T-cell (primary cell): ENCODE results near the gene XPO4. TPM values are rescaled to one million over a fixed set of nuclear protein-coding genes. Genes with fewer than 3 reads are reported as not detected.

Source experiments
- ATAC-seq, 4 experiments: fragments of 200-7000 bp in 3 of 4; fragments of 150-1000 bp in 1 of 4; cut with Tn5 transposase; replicated peaks in 1 of 4; 1 replicate in 3 of 4; 2 replicates in 1 of 4; pipeline ENCODE4 v1.10.0; 2021; ENCODE audit warnings: moderate library complexity in 3 of 4, mild to moderate bottlenecking in 2 of 4, moderate number of reproducible peaks in 1 of 4
- CTCF ChIA-PET, 2 donors: fragments of 300-600 bp; sonication (Branson Sonifier 250); formaldehyde crosslinking; loops; one replicate each; lab custom pipeline; 2022; ENCODE audit warnings: antibody characterized with exemption in 2 of 2; lab: Charles Lee
- POLR2A ChIA-PET, 2 donors: fragments of 300-600 bp; sonication (Branson Sonifier 250); formaldehyde crosslinking; loops; one replicate each; lab custom pipeline; 2022; ENCODE audit warnings: antibody characterized with exemption in 2 of 2; lab: Charles Lee
- DNase-seq, 35 experiments: peaks; one replicate each; pipeline versions ENCODE4 v3.0.0 to v3.0.0-alpha.2; 2013 to 2023
- H3K27ac ChIP-seq: one replicate; pipeline ENCODE4 v1.5.1; 2013; ENCODE audit warnings: low read length
- H3K27me3 ChIP-seq, 2 experiments: replicated peaks in 1 of 2; 1 replicate in 1 of 2; 2 replicates in 1 of 2; pipeline versions ENCODE4 v1.6.1 to v1.7.0; 2013; ENCODE audit warnings: low read length in 1 of 2, mixed read lengths in 1 of 2; ENCODE audit not compliant: control insufficient read depth in 2 of 2, insufficient read depth in 2 of 2; ENCODE audit errors: extremely low read depth in 1 of 2
- H3K36me3 ChIP-seq, 2 donors: 1 replicate in 1 of 2; 2 replicates in 1 of 2; pipeline versions ENCODE4 v1.6.1 to v1.7.0; 2013; ENCODE audit warnings: low read length in 1 of 2; ENCODE audit not compliant: control insufficient read depth in 2 of 2, insufficient read depth in 1 of 2; ENCODE audit errors: extremely low read depth in 1 of 2
- H3K4me1 ChIP-seq, 2 experiments: 1 replicate in 1 of 2; 2 replicates in 1 of 2; pipeline versions ENCODE4 v1.6.1 to v1.7.0; 2013; ENCODE audit warnings: low read length in 2 of 2, mixed read lengths in 1 of 2; ENCODE audit not compliant: insufficient read depth in 2 of 2, control insufficient read depth in 1 of 2; ENCODE audit errors: extremely low read depth in 1 of 2
- H3K4me3 ChIP-seq, 2 donors: 1 replicate in 1 of 2; 2 replicates in 1 of 2; pipeline versions ENCODE4 v1.5.1 to v1.7.0; 2013; ENCODE audit warnings: mild to moderate bottlenecking in 2 of 2, low read length in 1 of 2, moderate library complexity in 1 of 2; ENCODE audit not compliant: control insufficient read depth in 1 of 2; ENCODE audit errors: extremely low read depth in 1 of 2
- H3K9me3 ChIP-seq: 2 replicates; pipeline ENCODE4 v1.7.0; 2013
- H3K27ac Mint-ChIP-seq, 2 donors: one replicate each; pipeline ENCODE4 v1.8.0; 2020 to 2021; ENCODE audit warnings: mild to moderate bottlenecking in 2 of 2, mixed read lengths in 2 of 2
- H3K27me3 Mint-ChIP-seq, 2 donors: one replicate each; pipeline ENCODE4 v1.8.0; 2021 to 2022; ENCODE audit warnings: mixed read lengths in 2 of 2
- H3K36me3 Mint-ChIP-seq: one replicate; pipeline ENCODE4 v1.8.0; 2021; ENCODE audit warnings: mixed read lengths
- H3K4me1 Mint-ChIP-seq, 3 donors: one replicate each; pipeline ENCODE4 v1.8.0; 2020 to 2022; ENCODE audit warnings: mixed read lengths in 3 of 3, mild to moderate bottlenecking in 1 of 3
- H3K4me3 Mint-ChIP-seq, 3 donors: one replicate each; pipeline ENCODE4 v1.8.0; 2020 to 2022; ENCODE audit warnings: mild to moderate bottlenecking in 3 of 3, mixed read lengths in 3 of 3, moderate library complexity in 3 of 3
- H3K9me3 Mint-ChIP-seq, 3 donors: one replicate each; pipeline ENCODE4 v1.8.0; 2020 to 2022; ENCODE audit warnings: mixed read lengths in 3 of 3
- WGBS: methylation state at CpG from one replicate; pipeline ENCODE4 v1.1.5; 2013; ENCODE audit warnings: missing lambda C conversion rate; ENCODE audit not compliant: insufficient coverage; 5-methylcytosine and 5-hydroxymethylcytosine counted together
- total RNA-seq, 35 experiments: library from RNA in 6 of 35; stranded (reverse) in 6 of 35; fragments of 120-200 nt in 1 of 35; gene quantifications; one replicate each; pipeline versions ENCODE4 v1.2.1 to v1.2.4 and lab custom pipeline; 2013 to 2026

The XPO4 gene
- total RNA-seq, 5 donors from 2014 or later (not counting 1 experiment from before 2014, with no cell fraction given): 20.7 to 22.5 (median 22.0) TPM

DNA sequence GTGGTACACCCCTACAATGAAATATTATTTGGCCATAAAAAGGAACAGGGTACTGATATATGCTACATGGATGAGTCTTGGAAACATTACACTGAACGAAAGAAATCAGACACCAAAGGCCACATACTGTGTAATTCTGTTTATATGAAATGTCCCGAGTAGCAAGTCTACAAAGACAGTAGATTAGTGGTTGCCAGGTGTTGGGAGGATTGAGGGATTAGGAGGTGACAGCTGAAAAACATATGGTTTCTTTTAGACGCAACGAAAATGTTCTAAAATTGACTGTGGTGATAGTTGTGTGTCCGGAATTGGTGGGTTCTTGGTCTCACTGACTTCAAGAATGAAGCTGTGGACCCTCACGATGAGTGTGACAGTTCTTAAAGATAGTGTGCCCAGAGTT lies 163.9 kb downstream of the XPO4 start:
- no peaks in the 10 kb centered on the region for H3K9me3 ChIP-seq

GRCh38 chr13:20729633-20730585 lies 172.6 kb downstream of the XPO4 start:
- Histone ChIP-seq H3K9me3 (no peaks in the 10 kb centered on the region), H3K4me3 (no peak overlapping the region), H3K27me3 (no peaks in the 10 kb centered on the region), H3K36me3 (no peaks in the 10 kb centered on the region), H3K4me1 (no peaks in the 10 kb centered on the region), H3K27ac (no peak overlapping the region)
- Mint-ChIP-seq H3K27me3 (no peaks in the 10 kb centered on the region), H3K36me3 (peaks cover 38% of the 10 kb centered on the region), H3K27ac (no peak overlapping the region), H3K4me3 (no peak overlapping the region), H3K4me1 (no peaks in the 10 kb centered on the region), H3K9me3 (no peaks in the 10 kb centered on the region)
- DNase-seq: no peak
- ChIA-PET POLR2A (no interaction called here), CTCF (interaction anchor here in 1 of 2 donors (0.9 kb wide), 1 partner anchor 750 kb away, joined by 3 read pairs; no protein-coding TSS in a partner anchor)
- WGBS: 92% methylated on average over 23 of the region's 33 CpGs
- ATAC-seq: no peak

More for the DNA sequence above, 163.9 kb downstream of the XPO4 start:
- H3K36me3 ChIP-seq: no peaks in the 10 kb centered on the region
- 98% methylated on average over 5 of the region's 6 CpGs for WGBS
- DNase-seq: no peak
- ATAC-seq: no peak
- no peak overlapping the region for H3K27ac Mint-ChIP-seq
- peaks cover 0 to 3% (median 0%) of the 10 kb centered on the region in 3 donors for H3K9me3 Mint-ChIP-seq
- no peaks in the 10 kb centered on the region for H3K4me1 Mint-ChIP-seq
- H3K4me3 Mint-ChIP-seq: no peak overlapping the region
- H3K4me3 ChIP-seq: no peak overlapping the region
- no peak overlapping the region for H3K27ac ChIP-seq
- peaks cover 20% of the 10 kb centered on the region for H3K36me3 Mint-ChIP-seq
- ChIA-PET CTCF (no interaction called here), POLR2A (no interaction called here)
- no peaks in the 10 kb centered on the region for H3K4me1 ChIP-seq
- H3K27me3 Mint-ChIP-seq: no peaks in the 10 kb centered on the region
- H3K27me3 ChIP-seq: no peaks in the 10 kb centered on the region

DNA sequence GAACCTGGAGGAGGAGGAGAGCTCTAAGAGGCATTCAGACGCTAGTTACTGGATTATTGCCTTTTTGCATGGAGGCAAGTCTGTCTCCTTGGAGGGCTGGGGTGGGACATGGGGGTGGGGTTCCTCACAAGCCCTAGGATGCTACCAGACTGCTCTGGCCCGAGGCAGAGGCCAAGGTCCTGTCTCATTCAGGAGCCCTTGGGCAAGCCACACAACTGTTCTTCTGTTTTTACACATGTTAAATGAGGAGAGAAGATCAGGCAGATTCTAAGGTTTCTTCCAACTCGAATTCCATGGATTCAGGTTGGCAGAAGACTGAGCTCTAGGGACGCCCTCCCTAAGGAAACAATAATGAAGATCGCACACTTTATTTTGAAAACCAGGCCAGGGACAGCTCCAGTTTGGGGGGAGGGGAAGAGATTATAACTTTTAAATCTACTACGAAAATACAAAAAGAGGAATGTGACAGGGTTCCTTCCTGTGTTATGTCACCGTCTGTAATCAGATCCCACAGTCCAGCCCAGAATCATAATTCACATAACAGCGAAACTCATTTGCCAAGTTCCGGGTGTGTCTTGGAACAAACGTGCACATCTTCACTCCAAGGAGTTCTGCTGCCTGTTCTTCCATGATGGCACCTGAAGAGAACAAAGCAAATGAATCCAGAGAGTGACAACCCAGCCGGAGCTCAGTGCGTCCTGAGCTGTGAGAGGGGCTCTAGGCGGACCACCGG lies 173.8 kb downstream of the XPO4 start:
- H3K4me1 ChIP-seq: no peaks in the 10 kb centered on the region
- Mint-ChIP-seq H3K27ac (no peak overlapping the region), H3K4me1 (no peaks in the 10 kb centered on the region), H3K9me3 (no peaks in the 10 kb centered on the region), H3K27me3 (no peaks in the 10 kb centered on the region), H3K36me3 (peaks cover 31% of the 10 kb centered on the region), H3K4me3 (no peak overlapping the region)
- no peak overlapping the region for H3K4me3 ChIP-seq
- 78% methylated on average over 4 of the region's 14 CpGs for WGBS
- CTCF ChIA-PET: interaction anchor here in 1 of 2 donors (0.6 kb wide), 1 partner anchor 20 kb away, joined by 5 read pairs; no protein-coding TSS in a partner anchor
- H3K9me3 ChIP-seq: no peaks in the 10 kb centered on the region
- ATAC-seq (no peak), DNase-seq (no peak)
- no peaks in the 10 kb centered on the region for H3K36me3 ChIP-seq
- peaks cover 0 to 3% of the 10 kb centered on the region in 2 experiments for H3K27me3 ChIP-seq
- H3K27ac ChIP-seq: no peak overlapping the region
- POLR2A ChIA-PET: no interaction called here

DNA sequence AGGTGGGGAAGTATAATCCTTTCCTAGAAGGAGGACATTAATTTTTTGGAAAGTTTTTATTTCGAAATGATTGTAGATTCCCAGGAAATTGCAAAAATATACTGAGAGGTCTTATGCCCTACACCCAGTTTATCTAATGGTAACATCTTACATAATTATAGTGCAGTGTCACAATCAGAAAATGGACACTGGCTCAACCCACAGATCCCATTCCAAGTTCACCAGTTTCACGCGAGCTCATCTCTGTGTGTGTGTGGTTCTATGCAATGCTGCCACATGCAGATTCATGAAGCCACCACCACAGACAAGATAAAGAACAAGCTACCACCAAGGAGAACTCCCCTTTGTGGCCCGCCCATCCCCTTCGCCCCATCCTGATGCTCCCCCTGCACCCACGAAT lies 174.7 kb downstream of the XPO4 start:
- ATAC-seq: no peak
- POLR2A ChIA-PET: no interaction called here

More for the DNA sequence above, 174.7 kb downstream of the XPO4 start:
- H3K27me3 Mint-ChIP-seq: peaks cover 0 to 2% of the 10 kb centered on the region in 2 donors
- H3K4me3 ChIP-seq: no peak overlapping the region
- no peaks in the 10 kb centered on the region for H3K9me3 Mint-ChIP-seq
- H3K4me1 ChIP-seq: no peaks in the 10 kb centered on the region
- no peak overlapping the region for H3K27ac Mint-ChIP-seq
- H3K27ac ChIP-seq: no peak overlapping the region
- CTCF ChIA-PET: interaction anchor here in 1 of 2 donors (0.6 kb wide), 1 partner anchor 19 kb away, joined by 5 read pairs; no protein-coding TSS in a partner anchor
- DNase-seq: no peak
- H3K36me3 Mint-ChIP-seq: peaks cover 31% of the 10 kb centered on the region
- H3K9me3 ChIP-seq: no peaks in the 10 kb centered on the region
- H3K4me3 Mint-ChIP-seq: no peak overlapping the region
- H3K36me3 ChIP-seq: no peaks in the 10 kb centered on the region
- no peaks in the 10 kb centered on the region for H3K4me1 Mint-ChIP-seq
- WGBS: 75% methylated on average over 2 of the region's 6 CpGs
- H3K27me3 ChIP-seq: peaks cover 0 to 3% of the 10 kb centered on the region in 2 experiments

Other genes with a start within 250 kb of the XPO4 start
- under 1 TPM in 3 of 5 donors, not detected in 2; 0.13 to 0.20 (median 0.16) TPM for gene IL17D, start 199.0 kb downstream of the XPO4 start, total RNA-seq
- gene EEF1AKMT1, start 128.8 kb downstream of the XPO4 start, total RNA-seq: 1 to 10 TPM; 3.5 to 6.1 (median 4.3) TPM
- 1 to 10 TPM in 4 of 5 donors, under 1 TPM in 1; 0.88 to 4.2 (median 2.7) TPM for gene LATS2, start 158.8 kb upstream of the XPO4 start, total RNA-seq
- 100 to 1,000 TPM; 142 to 236 (median 170) TPM for gene SAP18, start 237.4 kb upstream of the XPO4 start, total RNA-seq